Ovary (tissue), 9 donors: ENCODE measurements around the gene SEL1L3. TPM values are rescaled to one million over a fixed set of nuclear protein-coding genes. Genes with fewer than 3 reads are reported as not detected.

Experiments
- DNase-seq, 5 donors: peaks; one replicate each; pipeline ENCODE4 v3.0.0-alpha.2; 2019 to 2020
- H3K27ac ChIP-seq, 2 donors: fragments of 200-600 bp; one replicate each; pipeline versions ENCODE4 v1.5.1 to v1.8.0; 2019 to 2022
- H3K27me3 ChIP-seq: fragments of 200-600 bp; one replicate; pipeline ENCODE4 v1.8.0; 2022
- H3K36me3 ChIP-seq: fragments of 200-600 bp; sonication (generic); one replicate; pipeline ENCODE4 v1.5.1; 2019
- H3K4me1 ChIP-seq: one replicate; pipeline ENCODE4 v1.8.1; 2013; ENCODE audit warnings: mild to moderate bottlenecking, moderate library complexity; ENCODE audit not compliant: insufficient read depth
- H3K4me3 ChIP-seq: fragments of 200-600 bp; sonication (generic); one replicate; pipeline ENCODE4 v1.5.1; 2017
- H3K9me3 ChIP-seq, 2 donors: fragments of 200-600 bp in 1 of 2; sonication (generic) in 1 of 2; one replicate each; pipeline versions ENCODE4 v1.5.1 to v1.8.1; 2013 to 2019; ENCODE audit warnings: mild to moderate bottlenecking in 1 of 2, moderate library complexity in 1 of 2
- CTCF ChIP-seq, 3 donors: fragments of 450-650 bp in 2 of 3; fragments of 200-600 bp in 1 of 3; IDR thresholded peaks; one replicate each; pipeline versions ENCODE4 v1.5.1 to v1.8.0; 2016 to 2022; ENCODE audit warnings: antibody characterized with exemption in 3 of 3, mild to moderate bottlenecking in 1 of 3
- EP300 ChIP-seq: sonication (generic); formaldehyde crosslinking; IDR thresholded peaks from one replicate; pipeline ENCODE4 v1.6.1; 2017; ENCODE audit warnings: antibody characterized with exemption
- POLR2A ChIP-seq: fragments of 450-650 bp; IDR thresholded peaks from one replicate; pipeline ENCODE4 v1.6.1; 2017; ENCODE audit warnings: antibody characterized with exemption, mild to moderate bottlenecking, moderate library complexity
- WGBS, 3 donors: extraction: QIAGEN DNeasy Blood & Tissue Kit in 1 of 3; methylation state at CpG; one replicate each; pipeline versions ENCODE4 v1.1.5 to v1.1.7; 2013 to 2017; 5-methylcytosine and 5-hydroxymethylcytosine counted together
- intact Hi-C, 4 donors: fragments of 100-400 bp; cut with DNase I; formaldehyde crosslinking; loops; one replicate each; pipeline versions ENCODE4 v1.11.0 to v1.15.1; 2022 to 2023
- polyA plus RNA-seq, 2 donors: library from polyadenylated mRNA; stranded (reverse); fragments of 200-250 nt in 1 of 2; fragments of 350-450 nt in 1 of 2; fragmentation: Illumina TruSeq in 1 of 2; extraction: RNeasy Lipid Tissue Mini Kit (QIAGEN cat#74804) in 1 of 2; gene quantifications; one replicate each; pipeline ENCODE4 v1.2.3, GENCODE V29; 2013 to 2014
- total RNA-seq, 7 donors: library from RNA; depleted of rRNA in 2 of 7; stranded (reverse); fragments of >200 nt in 2 of 7; fragmentation: NEBNext Ultra II Directional in 3 of 7; extraction: Animal tissue kit (Norgen Biotek cat#: 25700) in 3 of 7; gene quantifications; one replicate each; pipeline versions ENCODE4 v1.1.0 to v1.2.4, GENCODE V29; 2016 to 2023
- donor health status: DM: no; HTN: no; CAD: no; lungs with moderate emphysema.
- donor health status: DM: no; HTN: no; CAD: no.
- donor health status: Bipolar disorder and iron deficiency.
- donor health status: DM: yes; HTN: yes; CAD: no.
- donor health status: DM: no; HTN: no; CAD: no.
- donor health status: DM: yes; HTN: yes; CAD: no.

The SEL1L3 gene
- total and polyA plus RNA-seq, 9 donors: 4.4 to 27.7 (median 8.3) TPM

GRCh38 chr4:25792876-25793275 is 69.9 kb downstream of the SEL1L3 start:
- intact Hi-C loops: no loop called here

GRCh38 chr4:25792200-25792791 is 70.5 kb downstream of the SEL1L3 start:
- Histone ChIP-seq H3K4me3 (no peak overlapping the region), H3K4me1 (no peaks in the 10 kb centered on the region), H3K36me3 (no peaks in the 10 kb centered on the region), H3K27me3 (no peaks in the 10 kb centered on the region), H3K27ac (no peak overlapping the region), H3K9me3 (no peaks in the 10 kb centered on the region)
- TF ChIP-seq POLR2A (no peak), EP300 (no peak), CTCF (IDR thresholded peaks at IDR 0.05) (no peak)
- DNase-seq: no peak
- intact Hi-C loops: no loop called here
- 78 to 80% (median 80%) methylated on average over 5 of the region's 5 CpGs for WGBS, 3 donors

More at GRCh38 chr4:25792876-25793275, 69.9 kb downstream of the SEL1L3 start:
- H3K4me1 ChIP-seq: no peaks in the 10 kb centered on the region
- DNase-seq: no peak
- no peaks in the 10 kb centered on the region for H3K36me3 ChIP-seq
- TF ChIP-seq POLR2A (no peak), EP300 (no peak), CTCF (IDR thresholded peaks at IDR 0.05) (no peak)
- no peaks in the 10 kb centered on the region for H3K9me3 ChIP-seq
- 91 to 94% (median 94%) methylated on average over 4 of the region's 4 CpGs for WGBS, 3 donors
- H3K4me3 ChIP-seq: no peak overlapping the region
- H3K27me3 ChIP-seq: no peaks in the 10 kb centered on the region
- no peak overlapping the region for H3K27ac ChIP-seq

- H3K36me3 ChIP-seq: no peaks in the 10 kb centered on the region
- intact Hi-C loops: no loop called here
- H3K27me3 ChIP-seq: no peaks in the 10 kb centered on the region
- no peak for DNase-seq
- H3K4me1 ChIP-seq: no peaks in the 10 kb centered on the region
- TF ChIP-seq POLR2A: no peak
- no peak for TF ChIP-seq CTCF (IDR thresholded peaks at IDR 0.05)
- TF ChIP-seq EP300: no peak
- 89 to 95% (median 93%) methylated on average over 5 of the region's 5 CpGs for WGBS, 3 donors
- no peak overlapping the region for H3K4me3 ChIP-seq
- H3K9me3 ChIP-seq: no peaks in the 10 kb centered on the region
- no peak overlapping the region for H3K27ac ChIP-seq
Observed at GRCh38 chr4:25790024-25790423, 72.8 kb downstream of the SEL1L3 start.

- Histone ChIP-seq H3K27ac (no peak overlapping the region), H3K4me3 (no peak overlapping the region), H3K36me3 (no peaks in the 10 kb centered on the region), H3K4me1 (peaks cover 1% of the 10 kb centered on the region), H3K27me3 (no peaks in the 10 kb centered on the region), H3K9me3 (no peaks in the 10 kb centered on the region)
- DNase-seq: no peak
- intact Hi-C loops: no loop called here
- 75 to 92% (median 79%) methylated on average over 4 of the region's 4 CpGs for WGBS, 3 donors
- TF ChIP-seq EP300: no peak
- TF ChIP-seq CTCF (IDR thresholded peaks at IDR 0.05): no peak
- no peak for TF ChIP-seq POLR2A
Observed at GRCh38 chr4:25788703-25789238, 74.0 kb downstream of the SEL1L3 start.
